ENCODE results near the gene PRDM16. TPM values are rescaled to one million over a fixed set of nuclear protein-coding genes. Genes with fewer than 3 reads are reported as not detected.

PRDM16 gene
- total RNA-seq, 1 experiment from 2014 or later = 6.1 TPM

DNA sequence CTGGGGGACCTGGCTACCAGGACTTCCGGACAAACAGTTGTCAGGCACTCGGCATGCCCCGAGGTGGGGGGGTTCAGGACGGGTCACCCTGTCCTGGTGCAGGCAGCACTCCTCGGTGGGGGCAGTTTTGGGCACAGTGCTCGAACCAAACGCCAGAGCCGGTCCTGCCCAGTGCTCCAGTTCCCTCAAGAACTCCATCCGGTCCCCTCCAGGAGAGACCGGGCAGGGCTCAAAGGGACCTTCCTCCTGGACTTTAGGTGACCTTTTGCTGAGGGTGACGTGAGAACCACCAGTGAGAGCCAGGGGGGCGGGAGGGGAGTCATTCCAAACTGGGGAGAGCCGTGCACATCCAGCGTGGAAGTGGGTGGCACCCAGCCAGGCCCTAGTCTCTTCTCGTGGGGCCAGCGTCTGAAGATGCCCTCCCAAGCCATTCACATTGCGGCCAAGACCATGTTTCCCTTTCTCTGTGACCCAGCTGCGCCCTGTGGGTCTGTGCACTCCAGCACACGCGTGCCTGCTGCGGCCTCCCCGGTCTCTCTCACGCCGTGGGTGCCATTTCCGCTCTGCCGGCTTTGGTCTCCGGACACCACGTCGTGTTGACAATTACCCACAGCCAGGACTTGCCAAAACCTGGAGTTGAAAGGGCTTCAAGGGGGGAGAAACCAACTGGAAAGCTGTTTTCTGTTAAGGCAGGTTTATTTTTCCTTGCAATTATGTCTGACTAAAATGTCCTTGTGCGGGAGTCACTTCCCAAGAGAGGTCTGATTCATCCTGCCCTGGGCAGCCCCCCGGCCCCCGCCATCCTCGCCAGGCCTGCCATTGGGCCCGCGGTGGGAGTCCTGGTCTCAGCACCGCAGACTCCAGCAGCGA is 206.7 kb downstream of the PRDM16 start:
- DNase-seq (ENCODE audit: low read depth, low spot score) (no peak), ATAC-seq (no peak)
- H3K27ac ChIP-seq (ENCODE audit: low read depth, low read length) = no peak overlapping the region
- intact Hi-C loops (cut with micrococcal nuclease) = no loop called here
- H3K9ac ChIP-seq (ENCODE audit: low read length) = no peak overlapping the region
- H3K4me1 ChIP-seq (ENCODE audit: control insufficient read depth in 1 of 2, insufficient read depth in 2 of 2, low read length in 2 of 2) = no peaks in the 10 kb centered on the region
- no peak overlapping the region for H2AFZ ChIP-seq (ENCODE audit: low read depth, low read length, poor library complexity, severe bottlenecking)
- H3K4me3 ChIP-seq (replicated peaks in 1 of 2; ENCODE audit: low read depth in 1 of 2, low read length in 2 of 2) = no peak overlapping the region
- no peak overlapping the region for H3K4me2 ChIP-seq (ENCODE audit: low read length)
- H3K9me2 ChIP-seq (ENCODE audit: insufficient read depth) = no peaks in the 10 kb centered on the region
- H3K9me3 ChIP-seq (ENCODE audit: control insufficient read depth in 1 of 2, insufficient read depth in 1 of 2, low read depth in 1 of 2, low read length in 2 of 2) = no peaks in the 10 kb centered on the region
- no peaks in the 10 kb centered on the region for H3K36me3 ChIP-seq (ENCODE audit: control insufficient read depth in 1 of 2, insufficient read depth in 2 of 2, low read length in 2 of 2)
- RAD21 ChIA-PET (ENCODE audit: low non-redundant PET in 1 of 2, low total read pairs in 2 of 2, uncharacterized antibody in 2 of 2, unreplicated experiment in 2 of 2) = no interaction called here
- no peaks in the 10 kb centered on the region for H4K20me1 ChIP-seq (ENCODE audit: insufficient read depth)
- POLR2A ChIA-PET = no interaction called here
- no peaks in the 10 kb centered on the region for H3K79me2 ChIP-seq (ENCODE audit: insufficient read depth, low read length)
- no peaks in the 10 kb centered on the region for H3K27me3 ChIP-seq (ENCODE audit: insufficient read depth, low read length)
- CTCF ChIA-PET = no interaction called here
- no TSS peak for BruUV-seq (replicated peaks)
- TF ChIP-seq POLR2AphosphoS5 (IDR thresholded peaks at IDR 0.05; ENCODE audit: low read depth, low read length) (no peak), SIN3A (IDR thresholded peaks at IDR 0.05; ENCODE audit: low read depth) (no peak), ZNF274 (IDR thresholded peaks at IDR 0.05; ENCODE audit: low read depth, low read length) (no peak), EZH2 (IDR thresholded peaks at IDR 0.05) (no peak), CBX3 (IDR thresholded peaks at IDR 0.05; ENCODE audit: low read depth) (no peak), ELF1 (IDR thresholded peaks at IDR 0.05; ENCODE audit: borderline replicate concordance, low read depth) (no peak), TCF7L2 (IDR thresholded peaks at IDR 0.05; ENCODE audit: borderline replicate concordance, extremely low read depth, insufficient read depth, insufficient read length) (no peak), SP1 (IDR thresholded peaks at IDR 0.05; ENCODE audit: low read depth) (no peak), POLR2A (IDR thresholded peaks at IDR 0.05; ENCODE audit: borderline replicate concordance, extremely low read depth, insufficient read depth, insufficient read length) (no peak), EGR1 (IDR thresholded peaks at IDR 0.05; ENCODE audit: low read depth) (no peak), JUND (IDR thresholded peaks at IDR 0.05) (no peak)
- TF ChIP-seq, protein P1, sequence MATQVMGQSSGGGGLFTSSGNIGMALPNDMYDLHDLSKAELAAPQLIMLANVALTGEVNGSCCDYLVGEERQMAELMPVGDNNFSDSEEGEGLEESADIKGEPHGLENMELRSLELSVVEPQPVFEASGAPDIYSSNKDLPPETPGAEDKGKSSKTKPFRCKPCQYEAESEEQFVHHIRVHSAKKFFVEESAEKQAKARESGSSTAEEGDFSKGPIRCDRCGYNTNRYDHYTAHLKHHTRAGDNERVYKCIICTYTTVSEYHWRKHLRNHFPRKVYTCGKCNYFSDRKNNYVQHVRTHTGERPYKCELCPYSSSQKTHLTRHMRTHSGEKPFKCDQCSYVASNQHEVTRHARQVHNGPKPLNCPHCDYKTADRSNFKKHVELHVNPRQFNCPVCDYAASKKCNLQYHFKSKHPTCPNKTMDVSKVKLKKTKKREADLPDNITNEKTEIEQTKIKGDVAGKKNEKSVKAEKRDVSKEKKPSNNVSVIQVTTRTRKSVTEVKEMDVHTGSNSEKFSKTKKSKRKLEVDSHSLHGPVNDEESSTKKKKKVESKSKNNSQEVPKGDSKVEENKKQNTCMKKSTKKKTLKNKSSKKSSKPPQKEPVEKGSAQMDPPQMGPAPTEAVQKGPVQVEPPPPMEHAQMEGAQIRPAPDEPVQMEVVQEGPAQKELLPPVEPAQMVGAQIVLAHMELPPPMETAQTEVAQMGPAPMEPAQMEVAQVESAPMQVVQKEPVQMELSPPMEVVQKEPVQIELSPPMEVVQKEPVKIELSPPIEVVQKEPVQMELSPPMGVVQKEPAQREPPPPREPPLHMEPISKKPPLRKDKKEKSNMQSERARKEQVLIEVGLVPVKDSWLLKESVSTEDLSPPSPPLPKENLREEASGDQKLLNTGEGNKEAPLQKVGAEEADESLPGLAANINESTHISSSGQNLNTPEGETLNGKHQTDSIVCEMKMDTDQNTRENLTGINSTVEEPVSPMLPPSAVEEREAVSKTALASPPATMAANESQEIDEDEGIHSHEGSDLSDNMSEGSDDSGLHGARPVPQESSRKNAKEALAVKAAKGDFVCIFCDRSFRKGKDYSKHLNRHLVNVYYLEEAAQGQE (IDR thresholded peaks at IDR 0.05; ENCODE audit: low read depth) = no peak
- TF ChIP-seq, protein P2, sequence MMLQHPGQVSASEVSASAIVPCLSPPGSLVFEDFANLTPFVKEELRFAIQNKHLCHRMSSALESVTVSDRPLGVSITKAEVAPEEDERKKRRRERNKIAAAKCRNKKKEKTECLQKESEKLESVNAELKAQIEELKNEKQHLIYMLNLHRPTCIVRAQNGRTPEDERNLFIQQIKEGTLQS (IDR thresholded peaks at IDR 0.05) = no peak
- TF ChIP-seq, protein P3, sequence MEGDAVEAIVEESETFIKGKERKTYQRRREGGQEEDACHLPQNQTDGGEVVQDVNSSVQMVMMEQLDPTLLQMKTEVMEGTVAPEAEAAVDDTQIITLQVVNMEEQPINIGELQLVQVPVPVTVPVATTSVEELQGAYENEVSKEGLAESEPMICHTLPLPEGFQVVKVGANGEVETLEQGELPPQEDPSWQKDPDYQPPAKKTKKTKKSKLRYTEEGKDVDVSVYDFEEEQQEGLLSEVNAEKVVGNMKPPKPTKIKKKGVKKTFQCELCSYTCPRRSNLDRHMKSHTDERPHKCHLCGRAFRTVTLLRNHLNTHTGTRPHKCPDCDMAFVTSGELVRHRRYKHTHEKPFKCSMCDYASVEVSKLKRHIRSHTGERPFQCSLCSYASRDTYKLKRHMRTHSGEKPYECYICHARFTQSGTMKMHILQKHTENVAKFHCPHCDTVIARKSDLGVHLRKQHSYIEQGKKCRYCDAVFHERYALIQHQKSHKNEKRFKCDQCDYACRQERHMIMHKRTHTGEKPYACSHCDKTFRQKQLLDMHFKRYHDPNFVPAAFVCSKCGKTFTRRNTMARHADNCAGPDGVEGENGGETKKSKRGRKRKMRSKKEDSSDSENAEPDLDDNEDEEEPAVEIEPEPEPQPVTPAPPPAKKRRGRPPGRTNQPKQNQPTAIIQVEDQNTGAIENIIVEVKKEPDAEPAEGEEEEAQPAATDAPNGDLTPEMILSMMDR (IDR thresholded peaks at IDR 0.05 in 2 of 3, conservative IDR thresholded peaks at IDR 0.05 in 1 of 3; ENCODE audit: borderline replicate concordance in 1 of 3, insufficient read depth in 1 of 3, low read depth in 2 of 3, low read length in 2 of 3) = no peak
- TF ChIP-seq, protein P4, sequence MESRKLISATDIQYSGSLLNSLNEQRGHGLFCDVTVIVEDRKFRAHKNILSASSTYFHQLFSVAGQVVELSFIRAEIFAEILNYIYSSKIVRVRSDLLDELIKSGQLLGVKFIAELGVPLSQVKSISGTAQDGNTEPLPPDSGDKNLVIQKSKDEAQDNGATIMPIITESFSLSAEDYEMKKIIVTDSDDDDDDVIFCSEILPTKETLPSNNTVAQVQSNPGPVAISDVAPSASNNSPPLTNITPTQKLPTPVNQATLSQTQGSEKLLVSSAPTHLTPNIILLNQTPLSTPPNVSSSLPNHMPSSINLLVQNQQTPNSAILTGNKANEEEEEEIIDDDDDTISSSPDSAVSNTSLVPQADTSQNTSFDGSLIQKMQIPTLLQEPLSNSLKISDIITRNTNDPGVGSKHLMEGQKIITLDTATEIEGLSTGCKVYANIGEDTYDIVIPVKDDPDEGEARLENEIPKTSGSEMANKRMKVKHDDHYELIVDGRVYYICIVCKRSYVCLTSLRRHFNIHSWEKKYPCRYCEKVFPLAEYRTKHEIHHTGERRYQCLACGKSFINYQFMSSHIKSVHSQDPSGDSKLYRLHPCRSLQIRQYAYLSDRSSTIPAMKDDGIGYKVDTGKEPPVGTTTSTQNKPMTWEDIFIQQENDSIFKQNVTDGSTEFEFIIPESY (IDR thresholded peaks at IDR 0.05; ENCODE audit: extremely low read depth, insufficient replicate concordance, low read length) = no peak
